OCI-LY7 (cell line): ENCODE measurements around the gene FKBP1A. TPM values are rescaled to one million over a fixed set of nuclear protein-coding genes. Genes with fewer than 3 reads are reported as not detected.

Experiments used
- BruUV-seq: library from RNA; stranded (reverse); fragments of 400-500 nt; replicated peaks from 2 replicates; lab custom pipeline; 2021; lab: Mats Ljungman, UMichigan
- CTCF ChIA-PET: fragments of 300-600 bp; sonication (Branson Sonifier 250); formaldehyde crosslinking; loops from one replicate; lab custom pipeline; 2022; ENCODE audit warnings: antibody characterized with exemption; ENCODE audit not compliant: unreplicated experiment; lab: Charles Lee
- POLR2A ChIA-PET: fragments of 300-600 bp; sonication (Branson Sonifier 250); formaldehyde crosslinking; loops from one replicate; lab custom pipeline; 2022; ENCODE audit warnings: antibody characterized with exemption; lab: Charles Lee
- DNase-seq: peaks from one replicate; pipeline ENCODE4 v3.0.0-alpha.2; 2015; ENCODE audit warnings: low spot score
- H2AFZ ChIP-seq: fragments of 200-600 bp; sonication (generic), shearing (Covaris generic); 2 replicates; pipeline ENCODE4 v1.6.1; 2014; ENCODE audit warnings: mild to moderate bottlenecking, antibody characterized with exemption, low read length, moderate library complexity
- H3K27ac ChIP-seq: fragments of 200-600 bp; sonication (generic); 2 replicates; pipeline ENCODE4 v1.5.1; 2014; ENCODE audit warnings: mixed run types, low read depth, mild to moderate bottlenecking, moderate library complexity, low read length, inconsistent platforms; ENCODE audit not compliant: poor library complexity, severe bottlenecking
- H3K36me3 ChIP-seq: fragments of 200-600 bp; sonication (generic); 2 replicates; pipeline ENCODE4 v1.6.1; 2014; ENCODE audit warnings: mild to moderate bottlenecking, antibody characterized with exemption, low read length, moderate library complexity, mixed read lengths; ENCODE audit not compliant: insufficient read depth
- H3K4me1 ChIP-seq: fragments of 200-600 bp; sonication (generic); 2 replicates; pipeline ENCODE4 v1.5.1; 2014; ENCODE audit warnings: mild to moderate bottlenecking, low read length; ENCODE audit not compliant: insufficient read depth, poor library complexity, severe bottlenecking
- H3K4me2 ChIP-seq: fragments of 200-600 bp; sonication (generic); 2 replicates; pipeline ENCODE4 v1.6.1; 2014; ENCODE audit warnings: mild to moderate bottlenecking, low read length
- H3K4me3 ChIP-seq: fragments of 200-600 bp; sonication (generic); 2 replicates; pipeline ENCODE4 v1.5.1; 2014; ENCODE audit warnings: mild to moderate bottlenecking, low read depth, low read length; ENCODE audit not compliant: poor library complexity, severe bottlenecking
- H3K79me2 ChIP-seq: fragments of 200-600 bp; sonication (generic); 2 replicates; pipeline ENCODE4 v1.6.1; 2016; ENCODE audit warnings: low read depth, mild to moderate bottlenecking, low read length, moderate library complexity, mixed read lengths; ENCODE audit not compliant: insufficient read depth
- H3K9me2 ChIP-seq: fragments of 200-600 bp; sonication (generic); 2 replicates; pipeline ENCODE4 v1.6.1; 2016; ENCODE audit warnings: mild to moderate bottlenecking, low read length, mixed read lengths; ENCODE audit not compliant: insufficient read depth
- H3K9me3 ChIP-seq: fragments of 200-600 bp; sonication (generic); 2 replicates; pipeline ENCODE4 v1.6.1; 2014; ENCODE audit warnings: mild to moderate bottlenecking, mixed run types, low read length, mixed read lengths
- H4K20me1 ChIP-seq: fragments of 200-600 bp; sonication (generic); 2 replicates; pipeline ENCODE4 v1.6.1; 2014; ENCODE audit warnings: mild to moderate bottlenecking, antibody characterized with exemption, low read length, moderate library complexity, mixed read lengths; ENCODE audit not compliant: insufficient read depth
- CTCF ChIP-seq: fragments of 200-600 bp; sonication (generic); conservative IDR thresholded peaks from 2 replicates; pipeline ENCODE4 v1.5.1; 2014; ENCODE audit warnings: mild to moderate bottlenecking, antibody characterized with exemption, low read length, moderate library complexity, mixed read lengths
- EZH2phosphoT487 ChIP-seq: fragments of 200-600 bp; sonication (generic); IDR thresholded peaks from 2 replicates; pipeline ENCODE4 v1.6.1; 2018; ENCODE audit warnings: low read depth, borderline replicate concordance, mild to moderate bottlenecking, mixed run types, antibody characterized with exemption, low read length, moderate library complexity, mixed read lengths
- intact Hi-C: fragments of 100-400 bp; cut with micrococcal nuclease; formaldehyde crosslinking; loops from one replicate; pipeline ENCODE4 v1.10.0; 2022; ENCODE audit not compliant: unreplicated experiment
- total RNA-seq, 2 experiments: library from RNA; depleted of rRNA in 1 of 2; stranded (reverse); fragments of >200 nt in 1 of 2; shearing (Covaris generic) in 1 of 2; gene quantifications; 2 replicates each; pipeline ENCODE4 v1.2.3, GENCODE V29; 2014 to 2022

The FKBP1A gene
- total RNA-seq, 2 experiments from 2014 or later = 99.0 to 218 TPM

GRCh38 chr20:1405801-1406200 is 12.9 kb upstream of the FKBP1A start:
- TF ChIP-seq EZH2phosphoT487 = no peak
- no peak for TF ChIP-seq CTCF
- BruUV-seq = no TSS peak
- Histone ChIP-seq H3K79me2 (no peaks in the 10 kb centered on the region), H3K27ac (no peak overlapping the region), H3K4me1 (no peaks in the 10 kb centered on the region), H4K20me1 (no peaks in the 10 kb centered on the region), H3K4me3 (no peak overlapping the region), H3K9me3 (no peaks in the 10 kb centered on the region; the same call in 1 of the 2 replicates), H3K9me2 (no peaks in the 10 kb centered on the region), H3K4me2 (no peak overlapping the region), H2AFZ (no peak overlapping the region), H3K36me3 (no peaks in the 10 kb centered on the region)
- CTCF ChIA-PET = no interaction called here
- no peak for DNase-seq
- POLR2A ChIA-PET = interaction anchor here (0.7 kb wide), 1 partner anchor 9 kb away, joined by 3 read pairs; no protein-coding TSS in a partner anchor
- intact Hi-C loops = no loop called here

- Histone ChIP-seq H3K4me1 (peaks cover 8% of the 10 kb centered on the region), H3K27ac (no peak overlapping the region), H4K20me1 (no peaks in the 10 kb centered on the region), H3K4me2 (no peak overlapping the region), H3K4me3 (no peak overlapping the region), H3K36me3 (no peaks in the 10 kb centered on the region), H2AFZ (no peak overlapping the region), H3K9me2 (no peaks in the 10 kb centered on the region), H3K79me2 (no peaks in the 10 kb centered on the region), H3K9me3 (no peaks in the 10 kb centered on the region)
- TF ChIP-seq EZH2phosphoT487 (no peak), CTCF (no peak)
- ChIA-PET POLR2A (interaction anchor here (0.7 to 0.9 kb wide), 2 partner anchors 33 to 38 kb away, joined by 3 to 4 read pairs; no protein-coding TSS in a partner anchor), CTCF (no interaction called here)
- no peak for DNase-seq
- intact Hi-C loops = no loop called here
- BruUV-seq = no TSS peak
Measured at GRCh38 chr20:1403624-1404023, 10.8 kb upstream of the FKBP1A start.

GRCh38 chr20:1402149-1402548 is 9.3 kb upstream of the FKBP1A start:
- Histone ChIP-seq H3K4me1 (peaks cover 21% of the 10 kb centered on the region), H4K20me1 (no peaks in the 10 kb centered on the region), H3K9me2 (no peaks in the 10 kb centered on the region), H3K27ac (no peak overlapping the region), H3K79me2 (no peaks in the 10 kb centered on the region), H3K36me3 (no peaks in the 10 kb centered on the region), H3K9me3 (no peaks in the 10 kb centered on the region), H3K4me2 (no peak overlapping the region), H3K4me3 (no peak overlapping the region), H2AFZ (no peak overlapping the region)
- intact Hi-C loops = no loop called here
- ChIA-PET CTCF (no interaction called here), POLR2A (no interaction called here)
- BruUV-seq = no TSS peak
- no peak for DNase-seq
- TF ChIP-seq CTCF (no peak), EZH2phosphoT487 (no peak)
